ENCODE measurements around the gene ATF3.

The ATF3 gene

DNA sequence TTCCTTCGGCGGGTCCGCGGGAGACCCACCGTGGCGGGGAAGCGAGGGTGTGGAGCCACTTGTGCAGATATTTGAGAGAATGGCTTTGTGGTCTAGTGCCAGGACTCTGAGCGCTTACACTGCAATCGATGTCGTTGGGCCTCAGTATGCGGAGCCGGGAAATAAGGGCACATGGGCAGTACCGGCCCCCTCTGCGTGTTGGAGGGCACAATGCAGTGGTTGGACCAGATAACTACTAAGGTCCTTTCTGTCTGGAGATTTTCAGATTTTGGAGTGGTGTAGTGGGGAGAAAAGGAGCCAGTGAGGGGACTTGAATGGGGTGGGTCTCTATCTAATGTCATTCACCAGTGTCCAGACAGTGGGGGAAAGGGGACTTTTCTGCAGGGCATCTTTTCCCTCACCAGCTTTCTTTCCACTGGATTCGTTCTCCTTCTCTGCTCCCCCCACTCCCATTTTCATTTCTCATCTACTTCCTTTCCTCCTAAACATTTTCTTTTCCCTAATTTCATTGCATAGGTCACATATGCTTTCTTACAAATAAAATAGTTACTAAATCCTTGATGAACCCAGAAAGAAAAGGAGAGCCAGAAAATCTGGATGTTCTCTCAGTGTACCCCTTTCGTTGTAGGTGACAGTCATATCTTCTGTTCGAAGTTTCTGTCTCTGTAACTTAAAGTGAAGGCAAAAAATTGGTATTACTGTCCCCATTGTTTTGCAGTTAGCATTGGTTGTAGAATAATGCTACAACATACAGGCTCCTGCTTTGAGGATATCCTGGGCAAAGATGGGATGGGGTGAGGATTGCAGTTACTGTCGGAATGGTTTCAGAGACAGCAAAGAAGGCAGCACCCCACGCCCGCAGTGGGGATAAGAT is 1.4 kb downstream of the ATF3 start:
- no peak for DNase-seq

DNA sequence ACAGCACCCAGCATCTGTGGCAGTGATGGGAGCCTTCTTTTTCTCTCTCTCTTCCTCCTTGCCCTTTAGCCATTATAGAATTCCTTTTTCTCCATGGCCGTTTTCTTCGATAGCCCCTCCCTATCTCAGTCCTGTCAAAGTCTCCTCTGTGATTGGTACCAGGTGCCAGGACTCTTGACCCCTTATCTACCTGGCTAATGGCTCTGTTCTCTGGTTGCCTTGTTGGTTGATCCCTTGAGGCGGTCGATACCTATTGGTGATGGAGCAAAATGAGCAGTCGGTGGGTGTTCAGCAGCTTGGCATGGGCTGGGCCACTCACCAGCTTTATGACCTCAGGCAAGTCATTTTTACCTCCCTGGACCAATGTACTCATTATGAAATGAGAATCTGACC is 2.0 kb downstream of the ATF3 start:
- no peak for DNase-seq

DNA sequence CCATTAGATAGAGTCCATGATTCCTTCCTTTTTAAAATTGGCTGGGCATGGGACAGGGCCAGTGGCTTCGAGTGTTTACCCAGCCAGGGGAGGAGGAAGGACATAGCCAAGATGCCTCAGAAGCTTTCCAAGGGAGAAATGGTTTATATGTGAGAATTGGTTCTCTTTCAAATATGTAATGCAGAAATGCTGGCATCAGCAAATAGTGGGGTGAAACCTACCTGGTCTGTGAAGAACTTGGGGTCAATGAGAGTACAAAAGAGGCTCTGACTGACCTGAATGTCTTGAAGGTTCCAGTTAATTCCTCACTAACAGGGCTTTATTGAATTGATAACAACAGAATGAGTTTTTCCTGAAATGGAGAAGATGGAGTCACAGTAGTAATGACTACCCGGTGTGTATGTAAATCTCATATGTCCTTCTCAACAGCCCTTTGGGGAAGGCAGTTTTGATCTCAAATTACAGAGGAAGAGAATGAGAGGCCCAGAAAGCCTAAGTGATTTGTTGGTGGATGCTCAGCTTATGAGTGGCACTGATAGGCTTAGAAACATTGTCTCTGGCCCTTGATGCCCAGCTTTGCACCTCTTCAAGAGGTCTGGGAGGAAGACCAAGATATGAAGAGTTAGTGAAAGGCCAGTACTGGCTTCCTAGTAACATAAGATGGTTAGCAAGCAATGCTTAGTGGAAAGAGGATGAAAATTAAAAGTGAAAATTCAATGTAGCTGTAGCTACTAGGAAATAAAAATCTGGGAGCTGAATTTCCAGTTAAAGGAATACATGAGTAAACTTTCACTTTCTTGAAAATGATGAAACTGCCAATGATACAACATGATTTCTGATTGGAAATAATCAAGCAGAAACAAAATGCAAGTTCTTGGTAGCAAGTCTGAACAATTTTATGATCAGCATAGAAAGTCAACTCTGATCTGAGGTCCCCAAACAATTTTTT is 2.7 kb downstream of the ATF3 start:
- DNase-seq, result no peak

- DNase-seq, result no peak
Observed at GRCh38 chr1:212612041-212612961, 3.7 kb downstream of the ATF3 start.

- DNase-seq, result no peak
Observed at GRCh38 chr1:212613440-212614335, 5.1 kb downstream of the ATF3 start.

- no peak for DNase-seq
Observed at GRCh38 chr1:212614453-212615200, 6.1 kb downstream of the ATF3 start.

- no peak for DNase-seq
Observed at GRCh38 chr1:212615201-212615470, 6.6 kb downstream of the ATF3 start.

DNA sequence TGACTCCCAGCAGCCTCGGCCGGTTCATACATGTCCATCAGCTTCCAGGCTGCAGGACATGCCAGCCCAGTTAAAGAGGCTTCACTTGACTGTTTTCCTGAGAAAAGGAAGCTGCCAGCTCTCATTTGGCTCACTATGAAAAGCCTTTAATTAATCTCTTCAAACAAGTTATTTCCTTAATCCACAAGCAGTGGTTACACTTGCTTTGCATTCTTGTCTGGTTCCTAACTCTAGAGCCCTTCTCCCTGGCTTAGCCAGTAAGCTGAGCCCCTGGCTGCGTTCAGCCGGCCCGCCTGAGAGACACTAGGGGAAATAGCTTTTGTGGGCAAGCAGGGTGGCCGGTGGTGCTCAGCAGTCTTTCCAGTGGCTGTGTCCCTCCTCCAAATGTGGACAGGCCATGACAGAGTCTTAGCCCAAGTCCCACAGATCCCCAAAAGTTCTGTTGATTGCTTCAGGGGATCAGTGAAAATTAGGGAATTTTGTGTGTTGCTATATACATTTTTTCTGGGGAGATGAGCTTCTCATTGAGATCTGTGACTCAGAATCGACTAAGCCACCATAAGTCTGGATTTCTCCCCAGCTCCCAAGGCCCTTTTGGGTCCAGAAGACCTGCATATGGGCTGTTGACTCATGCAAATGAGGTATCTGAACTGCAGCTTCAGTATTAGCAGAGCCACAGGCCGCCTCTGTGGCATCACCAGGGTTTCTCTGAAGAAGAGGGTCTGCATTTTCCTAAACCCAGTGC is 10.1 kb downstream of the ATF3 start:
- no peak for DNase-seq

- DNase-seq, result no peak
Observed at GRCh38 chr1:212620293-212620692, 11.7 kb downstream of the ATF3 start.

- no peak for DNase-seq
Observed at GRCh38 chr1:212621043-212621948, 12.7 kb downstream of the ATF3 start.

DNA sequence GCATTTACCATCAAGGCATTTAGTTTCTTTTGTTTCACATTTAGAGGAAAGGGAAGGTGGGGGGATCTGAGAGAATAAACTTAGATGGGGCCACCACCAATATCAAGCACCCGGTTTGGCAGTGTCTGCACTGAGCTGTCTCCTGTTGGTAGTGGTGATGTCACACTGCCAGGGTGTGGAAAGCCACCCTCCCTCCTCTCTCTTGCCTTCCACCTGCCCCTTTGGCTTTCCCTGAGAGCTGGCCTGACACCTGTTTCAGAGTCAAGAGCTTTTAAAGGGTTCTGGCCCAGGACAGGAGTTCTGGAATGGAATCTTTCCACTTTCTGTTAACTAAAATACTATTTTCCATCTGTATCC is 13.4 kb downstream of the ATF3 start:
- no peak for DNase-seq

DNA sequence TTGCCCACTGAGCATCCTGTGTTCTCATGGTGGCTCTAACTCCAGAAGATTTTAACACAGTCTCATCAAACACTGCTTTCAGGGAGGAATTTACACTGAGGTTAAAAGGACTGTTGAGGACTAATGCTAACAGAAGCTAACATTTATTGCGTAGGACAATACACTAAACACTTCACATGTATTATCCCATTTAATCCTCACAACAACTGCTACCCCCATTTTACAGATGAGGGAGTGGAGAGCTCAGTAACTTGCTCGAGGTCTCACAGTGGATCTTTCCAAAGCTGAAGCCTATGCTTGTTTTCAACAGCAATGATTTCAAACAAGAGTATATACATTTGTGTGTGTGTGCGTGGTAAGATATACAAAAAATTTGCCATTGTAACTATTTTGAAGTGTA is 13.9 kb downstream of the ATF3 start:
- no peak for DNase-seq

GRCh38 chr1:212622906-212623305 is 14.3 kb downstream of the ATF3 start:
- no peak for DNase-seq

DNA sequence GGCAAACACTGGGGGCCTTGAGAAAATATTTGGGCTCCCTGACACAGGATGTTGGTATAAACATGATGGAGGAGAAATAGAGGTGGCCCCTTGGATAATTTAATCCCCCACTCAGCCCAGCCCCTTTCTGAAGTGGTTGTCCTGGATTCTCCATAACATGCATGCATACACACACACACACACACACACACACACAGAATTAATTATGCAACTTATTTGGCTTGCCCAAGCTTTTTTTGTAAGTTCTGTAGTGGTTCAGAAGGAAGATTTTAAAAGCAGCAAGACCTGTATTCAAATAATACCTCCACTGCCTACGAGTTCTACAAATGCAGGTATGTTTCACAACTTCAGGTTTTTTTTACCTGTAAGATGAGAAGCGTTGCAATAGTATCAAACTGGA is 15.0 kb downstream of the ATF3 start:
- no peak for DNase-seq

DNA sequence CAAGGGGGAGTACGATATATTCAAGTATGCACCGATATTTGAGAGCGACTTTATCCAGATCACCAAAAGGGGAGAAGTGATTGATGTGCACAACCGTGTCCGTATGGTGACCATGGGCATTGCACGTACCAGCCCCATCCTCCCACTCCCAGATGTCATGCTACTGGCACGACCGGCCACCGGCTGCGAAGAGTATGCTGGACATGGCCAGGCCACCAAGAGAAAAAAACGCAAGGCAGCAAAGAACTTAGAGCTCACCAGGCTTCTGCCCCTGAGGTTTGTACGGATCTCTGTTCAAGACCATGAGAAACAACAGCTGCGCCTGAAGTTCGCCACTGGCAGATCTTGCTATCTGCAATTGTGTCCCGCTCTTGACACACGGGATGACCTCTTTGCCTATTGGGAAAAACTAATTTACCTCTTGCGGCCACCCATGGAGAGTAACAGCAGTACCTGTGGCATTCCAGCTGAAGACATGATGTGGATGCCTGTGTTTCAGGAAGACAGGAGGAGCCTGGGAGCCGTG is 16.5 kb downstream of the ATF3 start:
- DNase-seq, result no peak

DNA sequence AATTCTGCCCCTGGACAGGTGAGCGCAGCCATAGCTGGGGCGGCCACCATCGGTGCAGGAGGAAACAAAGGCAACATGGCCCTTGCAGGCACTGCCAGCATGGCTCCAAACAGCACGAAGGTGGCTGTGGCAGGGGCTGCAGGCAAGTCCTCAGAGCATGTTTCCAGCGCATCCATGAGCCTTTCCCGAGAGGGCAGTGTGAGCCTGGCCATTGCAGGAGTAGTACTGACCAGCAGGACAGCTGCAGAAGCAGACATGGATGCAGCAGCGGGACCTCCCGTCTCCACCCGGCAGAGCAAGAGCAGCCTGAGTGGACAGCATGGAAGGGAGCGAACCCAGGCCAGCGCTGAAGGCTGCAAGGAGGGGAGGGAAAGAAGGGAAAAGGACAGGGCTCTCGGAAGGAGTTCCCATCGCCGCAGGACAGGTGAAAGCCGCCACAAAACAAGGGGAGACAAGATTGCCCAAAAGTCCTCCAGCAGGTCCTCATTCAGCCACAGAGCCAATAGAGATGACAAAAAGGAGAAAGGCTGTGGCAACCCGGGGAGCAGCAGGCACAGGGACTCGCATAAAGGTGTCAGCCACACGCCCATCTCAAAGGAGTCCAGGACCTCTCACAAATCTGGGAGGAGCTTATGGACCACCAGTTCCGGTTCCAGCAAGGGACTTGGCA is 17.4 kb downstream of the ATF3 start:
- no peak for DNase-seq

- DNase-seq, result no peak
Observed at GRCh38 chr1:212628046-212628445, 19.5 kb downstream of the ATF3 start.

GRCh38 chr1:212628813-212629415 is 20.4 kb downstream of the ATF3 start:
- DNase-seq, result no peak
